GM12878 (cell line): ENCODE results near the gene MAX. TPM values are rescaled to one million over a fixed set of nuclear protein-coding genes. Genes with fewer than 3 reads are reported as not detected.

Experiments
- ATAC-seq: fragments of 200-7000 bp; cut with Tn5 transposase; 3 replicates; pipeline ENCODE4 v1.9.1; 2020; ENCODE audit warnings: mild to moderate bottlenecking, moderate library complexity
- BruUV-seq: library from RNA; stranded (reverse); fragments of 400-500 nt; replicated peaks from 2 replicates; lab custom pipeline; 2021; lab: Mats Ljungman, UMichigan
- CTCF ChIA-PET: fragments of 300-600 bp; sonication (Branson Sonifier 250); formaldehyde crosslinking; extraction: SDS; loops from one replicate; lab custom pipeline; 2021; ENCODE audit warnings: inconsistent platforms; lab: Yijun Ruan, JAX
- POLR2A ChIA-PET: fragments of 350-600 bp; formaldehyde crosslinking; extraction: SDS; loops from one replicate; lab custom pipeline; 2021; ENCODE audit warnings: inconsistent platforms; lab: Charles Lee
- RAD21 ChIA-PET: fragments of 300-600 bp; sonication (Branson Sonifier 250); formaldehyde crosslinking; loops from one replicate; lab custom pipeline; 2023; ENCODE audit warnings: antibody characterized with exemption; ENCODE audit not compliant: unreplicated experiment; lab: Charles Lee
- SMC1A ChIA-PET: fragments of 300-600 bp; sonication (Branson Sonifier 250); formaldehyde crosslinking; loops from one replicate; lab custom pipeline; 2023; ENCODE audit not compliant: unreplicated experiment, uncharacterized antibody; lab: Charles Lee
- DNase-seq: peaks from one replicate; pipeline ENCODE4 v3.0.0-alpha.2; 2011; ENCODE audit warnings: low read depth, low spot score
- FAIRE-seq: peaks from 3 replicates; lab custom pipeline; 2011; peaks lifted over from hg19 to GRCh38; lab: Jason Lieb, UNC
- H2AFZ ChIP-seq: 2 replicates; pipeline ENCODE4 v1.6.0; 2011; ENCODE audit warnings: low read depth, low read length, control low read depth; ENCODE audit not compliant: control insufficient read depth
- H3K27ac ChIP-seq: 2 replicates; pipeline ENCODE4 v1.5.1; 2011; ENCODE audit warnings: control low read depth; ENCODE audit not compliant: control insufficient read depth, insufficient read depth
- H3K27me3 ChIP-seq, 2 experiments: replicated peaks in 1 of 2; 2 replicates each; pipeline versions ENCODE4 v1.6.0 to v1.6.1; 2011; ENCODE audit warnings: low read length in 1 of 2; ENCODE audit not compliant: control insufficient read depth in 2 of 2, insufficient read depth in 2 of 2
- H3K36me3 ChIP-seq, 2 experiments: 2 replicates each; pipeline ENCODE4 v1.5.1; 2011; ENCODE audit warnings: low read length in 1 of 2; ENCODE audit not compliant: control insufficient read depth in 2 of 2, insufficient read depth in 2 of 2
- H3K4me1 ChIP-seq: 2 replicates; pipeline ENCODE4 v1.6.1; 2011; ENCODE audit warnings: mild to moderate bottlenecking, low read length, moderate library complexity, mixed read lengths; ENCODE audit not compliant: control insufficient read depth, insufficient read depth
- H3K4me2 ChIP-seq: 2 replicates; pipeline ENCODE4 v1.6.0; 2011; ENCODE audit warnings: control low read depth; ENCODE audit not compliant: control insufficient read depth, insufficient read depth
- H3K4me3 ChIP-seq: fragments of 200-600 bp; sonication (generic); 2 replicates; pipeline ENCODE4 v1.5.1; 2016
- H3K79me2 ChIP-seq: 2 replicates; pipeline ENCODE4 v1.6.0; 2011; ENCODE audit warnings: low read length; ENCODE audit not compliant: control insufficient read depth, insufficient read depth
- H3K9ac ChIP-seq: 2 replicates; pipeline ENCODE4 v1.8.0; 2011; ENCODE audit warnings: low read length, control low read depth, mixed read lengths; ENCODE audit not compliant: control insufficient read depth, insufficient read depth
- H3K9me3 ChIP-seq: replicated peaks from 3 replicates; pipeline ENCODE4 v1.5.1; 2011; ENCODE audit warnings: mild to moderate bottlenecking, low read length; ENCODE audit not compliant: control insufficient read depth, insufficient read depth
- H4K20me1 ChIP-seq: 2 replicates; pipeline ENCODE4 v1.6.0; 2011; ENCODE audit not compliant: control insufficient read depth, insufficient read depth
- BCL11A ChIP-seq: IDR thresholded peaks from 2 replicates; pipeline ENCODE4 v1.6.1; 2011; ENCODE audit warnings: low read depth, low read length
- BRCA1 ChIP-seq: IDR thresholded peaks from 2 replicates; pipeline ENCODE4 v1.6.1; 2011; ENCODE audit warnings: low read depth, low read length, improper control_type of control experiment
- CEBPB ChIP-seq, 2 experiments: fragments of 150-350 bp in 1 of 2; IDR thresholded peaks; 2 replicates each; pipeline ENCODE4 v1.6.1; 2012 to 2014; ENCODE audit warnings: low read depth in 2 of 2, low read length in 2 of 2, borderline replicate concordance in 1 of 2, inconsistent platforms in 1 of 2
- CHD1 ChIP-seq: IDR thresholded peaks from 2 replicates; pipeline ENCODE4 v1.6.1; 2012; ENCODE audit warnings: low read depth, low read length, improper control_type of control experiment
- CHD2 ChIP-seq: IDR thresholded peaks from 2 replicates; pipeline ENCODE4 v1.6.1; 2011; ENCODE audit warnings: low read depth, low read length, improper control_type of control experiment, borderline replicate concordance
- ETV6 ChIP-seq, 2 experiments: fragments of 450-650 bp in 1 of 2; IDR thresholded peaks in 1 of 2; conservative IDR thresholded peaks in 1 of 2; 2 replicates each; pipeline ENCODE4 v1.6.1; 2014; ENCODE audit warnings: antibody characterized with exemption in 1 of 2, borderline replicate concordance in 1 of 2, low read depth in 1 of 2, mild to moderate bottlenecking in 1 of 2, moderate library complexity in 1 of 2
- IKZF2 ChIP-seq, 2 experiments: fragments of 450-650 bp; IDR thresholded peaks; 2 replicates each; pipeline ENCODE4 v1.6.1; 2017; ENCODE audit warnings: mild to moderate bottlenecking in 2 of 2, moderate library complexity in 2 of 2
- KAT2A ChIP-seq: conservative IDR thresholded peaks from 2 replicates; pipeline ENCODE4 v1.6.1; 2011; ENCODE audit warnings: low read depth, low read length; ENCODE audit not compliant: control insufficient read depth
- KLF5 ChIP-seq: fragments of 450-650 bp; IDR thresholded peaks from 2 replicates; pipeline ENCODE4 v1.6.1; 2014; ENCODE audit warnings: mild to moderate bottlenecking; ENCODE audit not compliant: partially characterized antibody
- NR2C2 ChIP-seq: IDR thresholded peaks from 2 replicates; pipeline ENCODE4 v1.6.1; 2011; ENCODE audit warnings: borderline replicate concordance, low read depth; ENCODE audit not compliant: control insufficient read depth, insufficient read length
- POLR2AphosphoS2 ChIP-seq: IDR thresholded peaks from 2 replicates; pipeline ENCODE4 v1.6.1; 2011; ENCODE audit warnings: low read depth, mild to moderate bottlenecking, low read length, improper control_type of control experiment, moderate library complexity
- SUZ12 ChIP-seq: fragments of 200-600 bp; sonication (generic); IDR thresholded peaks from one replicate; pipeline ENCODE4 v1.6.1; 2018; ENCODE audit warnings: antibody characterized with exemption, mild to moderate bottlenecking; ENCODE audit not compliant: unreplicated experiment
- YBX1 ChIP-seq: fragments of 450-650 bp; IDR thresholded peaks from 2 replicates; pipeline ENCODE4 v1.6.1; 2016; ENCODE audit warnings: antibody characterized with exemption
- ZNF207 ChIP-seq: fragments of 450-650 bp; IDR thresholded peaks from 2 replicates; pipeline ENCODE4 v1.6.1; 2014; ENCODE audit warnings: antibody characterized with exemption, mild to moderate bottlenecking, borderline replicate concordance
- ZNF217 ChIP-seq: fragments of 450-650 bp; IDR thresholded peaks from 2 replicates; pipeline ENCODE4 v1.6.1; 2017; ENCODE audit warnings: antibody characterized with exemption, mild to moderate bottlenecking
- ZSCAN29 ChIP-seq: fragments of 450-650 bp; IDR thresholded peaks from 2 replicates; pipeline ENCODE4 v1.6.1; 2017; ENCODE audit warnings: mild to moderate bottlenecking, moderate library complexity
- WGBS: methylation state at CpG from one replicate; pipeline ENCODE4 v1.1.6; 2016; ENCODE audit warnings: low lambda C conversion rate; ENCODE audit not compliant: insufficient replicate concordance, insufficient coverage; ENCODE audit errors: missing lambda C conversion rate; 5-methylcytosine and 5-hydroxymethylcytosine counted together
- in situ Hi-C: fragments of 300-500 bp; cut with MboI; formaldehyde crosslinking; loops from 9 replicates; pipeline ENCODE4 v1.14.3; 2018; ENCODE audit warnings: mixed read lengths
- intact Hi-C: fragments of 100-400 bp; cut with micrococcal nuclease; formaldehyde crosslinking; loops from one replicate; pipeline ENCODE4 v1.14.2; 2022; ENCODE audit not compliant: unreplicated experiment
- polyA plus RNA-seq, 11 experiments: library from polyadenylated mRNA; depleted of rRNA in 4 of 11; unstranded in 6 of 11; stranded (reverse) in 5 of 11; fragments of >200 nt; fragmentation: Nextera tagmentation in 4 of 11; fragmentation: Illumina TruSeq in 1 of 11; extraction: Ambion mirVana in 4 of 11; extraction: Trizol in 1 of 11; gene quantifications; 1 replicate in 1 of 11; 2 replicates in 10 of 11; pipeline versions ENCODE4 v1.2.1 to v1.2.3, GENCODE V29; 2011 to 2016; ENCODE audit warnings: inconsistent platforms in 2 of 11, missing spikeins in 2 of 11, low read depth in 1 of 11
- total RNA-seq, 4 experiments: library from RNA; depleted of rRNA in 3 of 4; stranded (reverse); fragments of >200 nt in 3 of 4; fragmentation: Illumina TruSeq in 1 of 4; extraction: Trizol in 1 of 4; gene quantifications; 2 replicates each; pipeline versions ENCODE4 v1.2.1 to v1.2.3, GENCODE V29; 2013 to 2021
- TF ChIP-seq, protein P1 (sequence below): IDR thresholded peaks from 2 replicates; pipeline ENCODE4 v1.6.1; 2012; ENCODE audit warnings: low read depth, low read length, improper control_type of control experiment
- TF ChIP-seq, protein P2 (sequence below): fragments of 450-650 bp; IDR thresholded peaks from 2 replicates; pipeline ENCODE4 v1.6.1; 2017; ENCODE audit warnings: antibody characterized with exemption, mild to moderate bottlenecking, moderate library complexity
- TF ChIP-seq, protein P3 (sequence below): fragments of 450-650 bp; IDR thresholded peaks from 2 replicates; pipeline ENCODE4 v1.6.1; 2016; ENCODE audit warnings: mild to moderate bottlenecking

MAX gene
- total and polyA plus RNA-seq, 10 of the 15 experiments (the other 5 are each of a cell fraction or from before 2014, with no cell fraction given): 21.5 to 122 (median 67.5) TPM

DNA sequence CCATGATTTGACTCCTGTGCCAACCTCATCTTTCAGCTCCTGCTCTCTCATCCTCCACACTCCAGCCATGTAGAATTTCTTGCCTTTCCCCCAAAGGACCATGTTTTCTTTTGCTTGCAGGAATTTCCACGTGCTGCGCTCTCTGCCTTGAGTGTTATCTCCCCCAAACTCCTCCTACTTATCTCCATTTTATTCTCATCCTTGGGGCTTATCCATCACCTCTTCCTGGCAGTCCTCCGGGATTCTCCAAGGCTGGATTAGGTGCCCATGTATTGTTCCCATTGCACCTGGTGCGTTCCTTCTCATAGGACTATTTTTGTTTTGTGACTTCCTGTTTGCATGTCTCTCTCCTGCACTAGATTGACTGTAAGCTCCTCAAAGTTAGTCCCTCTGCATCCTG, 7.0 kb upstream of the MAX start:
- intact Hi-C loops: no loop called here
- ATAC-seq: no peak

More for the DNA sequence above, 7.0 kb upstream of the MAX start:
- 62% methylated on average over 4 of the region's 4 CpGs for WGBS
- in situ Hi-C loops: no loop called here
- no peak for DNase-seq
- H3K4me3 ChIP-seq: no peak overlapping the region
- no peak overlapping the region for H3K27ac ChIP-seq
- H3K4me1 ChIP-seq: no peaks in the 10 kb centered on the region; the same call in 1 of the 2 replicates
- CTCF ChIA-PET: no interaction called here
- RAD21 ChIA-PET: no interaction called here
- BruUV-seq: no TSS peak
- H2AFZ ChIP-seq: no peak overlapping the region
- H4K20me1 ChIP-seq: no peaks in the 10 kb centered on the region
- no peaks in the 10 kb centered on the region for H3K36me3 ChIP-seq
- no peaks in the 10 kb centered on the region for H3K27me3 ChIP-seq
- no peak overlapping the region for H3K4me2 ChIP-seq
- no peak for FAIRE-seq
- H3K79me2 ChIP-seq: no peaks in the 10 kb centered on the region
- no peak overlapping the region for H3K9ac ChIP-seq
- TF ChIP-seq NR2C2: no peak
- TF ChIP-seq KAT2A: no peak
- no peak for TF ChIP-seq ETV6 (conservative IDR thresholded peaks at IDR 0.05 in 1 of 2, IDR thresholded peaks at IDR 0.05 in 1 of 2; ENCODE audit: borderline replicate concordance in 1 of 2, low read depth in 1 of 2)
- no peak for TF ChIP-seq IKZF2 (IDR thresholded peaks at IDR 0.05)
- TF ChIP-seq BRCA1: no peak
- TF ChIP-seq BCL11A: no peak
- TF ChIP-seq ZNF217: no peak
- TF ChIP-seq ZSCAN29: no peak
- no peak for TF ChIP-seq KLF5
- no peak for TF ChIP-seq CEBPB (IDR thresholded peaks at IDR 0.05; ENCODE audit: borderline replicate concordance in 1 of 2, low read depth in 2 of 2, low read length in 2 of 2)
- no peak for TF ChIP-seq CHD2
- TF ChIP-seq, protein P1, sequence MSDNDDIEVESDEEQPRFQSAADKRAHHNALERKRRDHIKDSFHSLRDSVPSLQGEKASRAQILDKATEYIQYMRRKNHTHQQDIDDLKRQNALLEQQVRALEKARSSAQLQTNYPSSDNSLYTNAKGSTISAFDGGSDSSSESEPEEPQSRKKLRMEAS: no peak
- TF ChIP-seq, protein P2, sequence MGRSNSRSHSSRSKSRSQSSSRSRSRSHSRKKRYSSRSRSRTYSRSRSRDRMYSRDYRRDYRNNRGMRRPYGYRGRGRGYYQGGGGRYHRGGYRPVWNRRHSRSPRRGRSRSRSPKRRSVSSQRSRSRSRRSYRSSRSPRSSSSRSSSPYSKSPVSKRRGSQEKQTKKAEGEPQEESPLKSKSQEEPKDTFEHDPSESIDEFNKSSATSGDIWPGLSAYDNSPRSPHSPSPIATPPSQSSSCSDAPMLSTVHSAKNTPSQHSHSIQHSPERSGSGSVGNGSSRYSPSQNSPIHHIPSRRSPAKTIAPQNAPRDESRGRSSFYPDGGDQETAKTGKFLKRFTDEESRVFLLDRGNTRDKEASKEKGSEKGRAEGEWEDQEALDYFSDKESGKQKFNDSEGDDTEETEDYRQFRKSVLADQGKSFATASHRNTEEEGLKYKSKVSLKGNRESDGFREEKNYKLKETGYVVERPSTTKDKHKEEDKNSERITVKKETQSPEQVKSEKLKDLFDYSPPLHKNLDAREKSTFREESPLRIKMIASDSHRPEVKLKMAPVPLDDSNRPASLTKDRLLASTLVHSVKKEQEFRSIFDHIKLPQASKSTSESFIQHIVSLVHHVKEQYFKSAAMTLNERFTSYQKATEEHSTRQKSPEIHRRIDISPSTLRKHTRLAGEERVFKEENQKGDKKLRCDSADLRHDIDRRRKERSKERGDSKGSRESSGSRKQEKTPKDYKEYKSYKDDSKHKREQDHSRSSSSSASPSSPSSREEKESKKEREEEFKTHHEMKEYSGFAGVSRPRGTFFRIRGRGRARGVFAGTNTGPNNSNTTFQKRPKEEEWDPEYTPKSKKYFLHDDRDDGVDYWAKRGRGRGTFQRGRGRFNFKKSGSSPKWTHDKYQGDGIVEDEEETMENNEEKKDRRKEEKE: no peak
- TF ChIP-seq, protein P3, sequence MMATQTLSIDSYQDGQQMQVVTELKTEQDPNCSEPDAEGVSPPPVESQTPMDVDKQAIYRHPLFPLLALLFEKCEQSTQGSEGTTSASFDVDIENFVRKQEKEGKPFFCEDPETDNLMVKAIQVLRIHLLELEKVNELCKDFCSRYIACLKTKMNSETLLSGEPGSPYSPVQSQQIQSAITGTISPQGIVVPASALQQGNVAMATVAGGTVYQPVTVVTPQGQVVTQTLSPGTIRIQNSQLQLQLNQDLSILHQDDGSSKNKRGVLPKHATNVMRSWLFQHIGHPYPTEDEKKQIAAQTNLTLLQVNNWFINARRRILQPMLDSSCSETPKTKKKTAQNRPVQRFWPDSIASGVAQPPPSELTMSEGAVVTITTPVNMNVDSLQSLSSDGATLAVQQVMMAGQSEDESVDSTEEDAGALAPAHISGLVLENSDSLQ: no peak
- no peak for TF ChIP-seq ZNF207
- TF ChIP-seq SUZ12: no peak
- TF ChIP-seq POLR2AphosphoS2: no peak
- TF ChIP-seq YBX1: no peak
- TF ChIP-seq CHD1: no peak
- TF ChIP-seq, all 136 proteins: peak for 0
- H3K9me3 ChIP-seq: no peaks in the 10 kb centered on the region
- SMC1A ChIA-PET: no interaction called here
- POLR2A ChIA-PET: no interaction called here
